K562 (cell line): ENCODE measurements around the gene DDX18. TPM values are rescaled to one million over a fixed set of nuclear protein-coding genes. Genes with fewer than 3 reads are reported as not detected.

Experiments
- ATAC-seq: fragments of 200-7000 bp; cut with Tn5 transposase; 3 replicates; pipeline ENCODE4 v1.9.1; 2020; ENCODE audit warnings: moderate library complexity
- BruUV-seq: library from RNA; stranded (reverse); fragments of 400-500 nt; replicated peaks from 2 replicates; lab custom pipeline; 2021; lab: Mats Ljungman, UMichigan
- CTCF ChIA-PET: fragments of 300-600 bp; formaldehyde crosslinking; extraction: SDS; loops from one replicate; lab custom pipeline; 2021; ENCODE audit warnings: low intra/inter-chr PET ratio; lab: Yijun Ruan, JAX
- POLR2A ChIA-PET: fragments of 300-600, 350-650 bp; sonication (Branson Sonifier 250); formaldehyde crosslinking; extraction: SDS; loops from one replicate; lab custom pipeline; 2021; ENCODE audit warnings: antibody characterized with exemption, inconsistent platforms; lab: Yijun Ruan, JAX
- DNase-seq, 4 experiments: peaks; one replicate each; pipeline versions ENCODE4 v3.0.0 to v3.0.0-alpha.2; 2011 to 2018; ENCODE audit warnings: low spot score in 3 of 4, mixed read lengths in 3 of 4; ENCODE audit errors: extremely low read depth in 1 of 4
- FAIRE-seq: peaks from 2 replicates; lab custom pipeline; 2011; peaks lifted over from hg19 to GRCh38; lab: Jason Lieb, UNC
- H2AFZ ChIP-seq: 2 replicates; pipeline ENCODE4 v1.6.0; 2011; ENCODE audit warnings: low read depth, low read length, control low read depth, inconsistent platforms
- H3K27ac ChIP-seq: fragments of 200-600 bp; 3 replicates; pipeline ENCODE4 v1.8.0; 2011; ENCODE audit warnings: low read depth, mild to moderate bottlenecking, control low read depth, inconsistent platforms, low read length, moderate library complexity, mixed read lengths; ENCODE audit errors: extremely low read depth
- H3K27me3 ChIP-seq, 2 experiments: fragments of 300-600 bp in 1 of 2; 2 replicates in 1 of 2; 3 replicates in 1 of 2; pipeline versions ENCODE4 v1.6.0 to v1.8.0; 2011; ENCODE audit warnings: inconsistent platforms in 2 of 2, low read length in 2 of 2, mild to moderate bottlenecking in 1 of 2, mixed read lengths in 1 of 2, moderate library complexity in 1 of 2; ENCODE audit not compliant: control insufficient read depth in 2 of 2, insufficient read depth in 2 of 2
- H3K36me3 ChIP-seq: fragments of 300-600 bp; 3 replicates; pipeline ENCODE4 v1.8.0; 2011; ENCODE audit warnings: mild to moderate bottlenecking, low read length, inconsistent platforms; ENCODE audit not compliant: control insufficient read depth, insufficient read depth
- H3K4me1 ChIP-seq, 2 experiments: fragments of 200-600 bp in 1 of 2; replicated peaks in 1 of 2; 2 replicates in 1 of 2; 3 replicates in 1 of 2; pipeline versions ENCODE4 v1.5.1 to v1.8.0; 2011; ENCODE audit warnings: inconsistent platforms in 2 of 2, low read length in 2 of 2, mild to moderate bottlenecking in 1 of 2, mixed read lengths in 1 of 2, moderate library complexity in 1 of 2; ENCODE audit not compliant: control insufficient read depth in 2 of 2, insufficient read depth in 2 of 2
- H3K4me2 ChIP-seq: 2 replicates; pipeline ENCODE4 v1.6.1; 2011; ENCODE audit warnings: low read length, control low read depth, inconsistent platforms, mixed read lengths; ENCODE audit not compliant: insufficient read depth
- H3K4me3 ChIP-seq: fragments of 200-600 bp; sonication (generic), shearing (Covaris generic); 2 replicates; pipeline ENCODE4 v1.5.1; 2016; ENCODE audit warnings: control low read depth, inconsistent platforms
- H3K79me2 ChIP-seq: fragments of 200-600 bp; 3 replicates; pipeline ENCODE4 v1.8.0; 2011; ENCODE audit warnings: low read length, inconsistent platforms; ENCODE audit not compliant: control insufficient read depth, insufficient read depth
- H3K9ac ChIP-seq, 2 experiments: 2 replicates each; pipeline versions ENCODE4 v1.6.0 to v1.6.1; 2011; ENCODE audit warnings: low read depth in 2 of 2, low read length in 2 of 2, control low read depth in 1 of 2, inconsistent platforms in 1 of 2, mild to moderate bottlenecking in 1 of 2, mixed read lengths in 1 of 2; ENCODE audit not compliant: insufficient read depth in 1 of 2
- H3K9me1 ChIP-seq: one replicate; pipeline ENCODE4 v1.6.0; 2011; ENCODE audit warnings: inconsistent platforms, mild to moderate bottlenecking, low read length, moderate library complexity; ENCODE audit not compliant: control insufficient read depth, insufficient read depth
- H3K9me3 ChIP-seq: replicated peaks from 2 replicates; pipeline ENCODE4 v1.5.1; 2011; ENCODE audit warnings: low read depth, low read length, inconsistent platforms; ENCODE audit not compliant: control insufficient read depth, insufficient read depth
- H4K20me1 ChIP-seq: replicated peaks from 2 replicates; pipeline ENCODE4 v1.6.1; 2011; ENCODE audit warnings: low read length, inconsistent platforms, mixed read lengths; ENCODE audit not compliant: control insufficient read depth, insufficient read depth
- FOXP4 ChIP-seq: sonication (generic); formaldehyde crosslinking; IDR thresholded peaks from 2 replicates; pipeline ENCODE4 v1.8.0; 2022; ENCODE audit warnings: mild to moderate bottlenecking, missing genetic modification reagents, borderline replicate concordance
- LARP7 ChIP-seq: fragments of 450-650 bp; IDR thresholded peaks from 2 replicates; pipeline ENCODE4 v1.6.1; 2016
- NCOA6 ChIP-seq: fragments of 450-650 bp; IDR thresholded peaks from 2 replicates; pipeline ENCODE4 v1.6.1; 2017; ENCODE audit warnings: mild to moderate bottlenecking
- RBBP5 ChIP-seq: fragments of 200-600 bp; sonication (generic); IDR thresholded peaks from 2 replicates; pipeline ENCODE4 v1.6.1; 2012; ENCODE audit warnings: borderline replicate concordance, mild to moderate bottlenecking, low read length, control low read depth, inconsistent platforms; ENCODE audit not compliant: insufficient read depth, poor library complexity, severe bottlenecking
- TAF7 ChIP-seq: fragments of 450-650 bp; IDR thresholded peaks from 2 replicates; pipeline ENCODE4 v1.6.1; 2016; ENCODE audit warnings: missing genetic modification characterization, missing compliant biosample characterization
- ZNF253 ChIP-seq: fragments of 250-450 bp; sonication (Bioruptor Pico); conservative IDR thresholded peaks from 2 replicates; pipeline ENCODE4 v1.6.1; 2021; ENCODE audit warnings: mild to moderate bottlenecking
- ZNF384 ChIP-seq: IDR thresholded peaks from 2 replicates; pipeline ENCODE4 v1.6.1; 2012; ENCODE audit warnings: low read depth, low read length, improper control_type of control experiment
- ZNF561 ChIP-seq: fragments of 450-650 bp; formaldehyde crosslinking; conservative IDR thresholded peaks from 2 replicates; pipeline ENCODE4 v1.4.0; 2020; ENCODE audit warnings: mild to moderate bottlenecking, moderate library complexity
- WGBS: fragments of 100-300 bp; shearing (Covaris generic); methylation state at CpG from one replicate; pipeline ENCODE4 v1.1.6; 2016; ENCODE audit warnings: low coverage, mixed read lengths; ENCODE audit not compliant: insufficient coverage; ENCODE audit errors: missing lambda C conversion rate; 5-methylcytosine and 5-hydroxymethylcytosine counted together
- in situ Hi-C: fragments of 300-500 bp; cut with MboI; formaldehyde crosslinking; loops from 4 replicates; pipeline ENCODE4 v1.15.0; 2018; ENCODE audit warnings: inconsistent platforms, mixed read lengths
- intact Hi-C: fragments of 100-400 bp; cut with micrococcal nuclease; formaldehyde crosslinking; loops from 2 replicates; pipeline ENCODE4 v1.14.2; 2022
- polyA plus RNA-seq, 8 experiments: library from polyadenylated mRNA; depleted of rRNA in 4 of 8; stranded (reverse) in 5 of 8; unstranded in 3 of 8; fragments of >200 nt; fragmentation: Nextera tagmentation in 2 of 8; fragmentation: Illumina TruSeq in 1 of 8; extraction: Ambion mirVana in 2 of 8; extraction: Trizol in 1 of 8; gene quantifications; 2 replicates each; pipeline versions ENCODE4 v1.2.1 to v1.2.3, GENCODE V29; 2011 to 2014; ENCODE audit warnings: inconsistent platforms in 1 of 8, missing spikeins in 1 of 8
- total RNA-seq, 7 experiments: library from RNA; depleted of rRNA in 6 of 7; stranded (reverse); fragments of >200 nt in 6 of 7; fragmentation: Illumina TruSeq in 2 of 7; extraction: Trizol in 2 of 7; gene quantifications; 2 replicates each; pipeline versions ENCODE4 v1.2.1 to v1.2.3, GENCODE V29; 2011 to 2021; ENCODE audit warnings: low replicate concordance in 1 of 7
- TF ChIP-seq, protein P1 (sequence below): fragments of 450-650 bp; formaldehyde crosslinking; IDR thresholded peaks from 2 replicates; pipeline ENCODE4 v1.4.0; 2020; ENCODE audit warnings: mild to moderate bottlenecking
- TF ChIP-seq, protein P2 (sequence below): IDR thresholded peaks from 2 replicates; pipeline ENCODE4 v1.6.1; 2011; ENCODE audit not compliant: insufficient read length; ENCODE audit errors: extremely low read depth

The DDX18 gene
- total and polyA plus RNA-seq, 9 of the 15 experiments (the other 6 are each of a cell fraction or from before 2014, with no cell fraction given), result 67.9 to 156 (median 116) TPM

GRCh38 chr2:117818921-117819320 is 4.4 kb downstream of the DDX18 start:
- Histone ChIP-seq H3K4me3 (no peak overlapping the region), H3K9ac (no peak overlapping the region), H3K27me3 (no peaks in the 10 kb centered on the region), H3K9me1 (no peaks in the 10 kb centered on the region), H3K9me3 (no peaks in the 10 kb centered on the region), H2AFZ (no peak overlapping the region), H3K4me2 (no peak overlapping the region), H4K20me1 (no peaks in the 10 kb centered on the region), H3K27ac (no peak overlapping the region), H3K4me1 (peaks cover 0 to 2% of the 10 kb centered on the region in 2 experiments; a peak in 2 of 5 replicates), H3K79me2 (peaks cover 44% of the 10 kb centered on the region), H3K36me3 (peaks cover 84% of the 10 kb centered on the region)
- no TSS peak for BruUV-seq
- ChIA-PET POLR2A (no interaction called here), CTCF (no interaction called here)
- TF ChIP-seq FOXP4, result no peak
- TF ChIP-seq, protein P1, sequence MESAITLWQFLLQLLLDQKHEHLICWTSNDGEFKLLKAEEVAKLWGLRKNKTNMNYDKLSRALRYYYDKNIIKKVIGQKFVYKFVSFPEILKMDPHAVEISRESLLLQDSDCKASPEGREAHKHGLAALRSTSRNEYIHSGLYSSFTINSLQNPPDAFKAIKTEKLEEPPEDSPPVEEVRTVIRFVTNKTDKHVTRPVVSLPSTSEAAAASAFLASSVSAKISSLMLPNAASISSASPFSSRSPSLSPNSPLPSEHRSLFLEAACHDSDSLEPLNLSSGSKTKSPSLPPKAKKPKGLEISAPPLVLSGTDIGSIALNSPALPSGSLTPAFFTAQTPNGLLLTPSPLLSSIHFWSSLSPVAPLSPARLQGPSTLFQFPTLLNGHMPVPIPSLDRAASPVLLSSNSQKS (CRISPR knock-in tag), result no peak
- no peak for TF ChIP-seq TAF7
- TF ChIP-seq RBBP5, result no peak
- no peak for TF ChIP-seq LARP7
- TF ChIP-seq ZNF253 (CRISPR knock-in tag), result no peak
- no peak for TF ChIP-seq ZNF561 (CRISPR knock-in tag)
- no peak for TF ChIP-seq ZNF384
- TF ChIP-seq NCOA6, result no peak
- TF ChIP-seq, protein P2, sequence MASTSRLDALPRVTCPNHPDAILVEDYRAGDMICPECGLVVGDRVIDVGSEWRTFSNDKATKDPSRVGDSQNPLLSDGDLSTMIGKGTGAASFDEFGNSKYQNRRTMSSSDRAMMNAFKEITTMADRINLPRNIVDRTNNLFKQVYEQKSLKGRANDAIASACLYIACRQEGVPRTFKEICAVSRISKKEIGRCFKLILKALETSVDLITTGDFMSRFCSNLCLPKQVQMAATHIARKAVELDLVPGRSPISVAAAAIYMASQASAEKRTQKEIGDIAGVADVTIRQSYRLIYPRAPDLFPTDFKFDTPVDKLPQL, result no peak
- ATAC-seq, result no peak
- in situ Hi-C loops, result no loop called here
- intact Hi-C loops, result no loop called here
- FAIRE-seq, result no peak
- no peak for DNase-seq
- WGBS, result 100% methylated on average over 3 of the region's 3 CpGs
